HepG2 (cell line): ENCODE measurements around the gene DSC3. TPM values are rescaled to one million over a fixed set of nuclear protein-coding genes. Genes with fewer than 3 reads are reported as not detected.
A peak's percentile ranks its signal among the peaks of the same experiment; 100 is the strongest.
"Not testable (repeated sequence)": the region's sequence is repeated elsewhere in the genome, so short reads cannot be mapped to it uniquely, and the experiment has no call there.

Experiments
- ATAC-seq: fragments of 200-7000 bp; cut with Tn5 transposase; 3 replicates; pipeline ENCODE4 v1.9.1; 2020; ENCODE audit warnings: mild to moderate bottlenecking, moderate library complexity
- BruUV-seq: library from RNA; stranded (reverse); fragments of 400-500 nt; replicated peaks from 2 replicates; lab custom pipeline; 2021; lab: Mats Ljungman, UMichigan
- CTCF ChIA-PET: fragments of 300-600 bp; formaldehyde crosslinking; extraction: SDS; loops from one replicate; lab custom pipeline; 2021; ENCODE audit warnings: low total read pairs, inconsistent platforms, low intra/inter-chr PET ratio; lab: Yijun Ruan, JAX
- POLR2A ChIA-PET: fragments of 350-600 bp; sonication (Branson Sonifier 250); formaldehyde crosslinking; loops from one replicate; lab custom pipeline; 2020; ENCODE audit warnings: antibody characterized with exemption, inconsistent platforms; lab: Yijun Ruan, JAX
- DNase-seq: peaks from one replicate; pipeline ENCODE4 v3.0.0-alpha.2; 2015; ENCODE audit warnings: low spot score
- FAIRE-seq: peaks from 3 replicates; lab custom pipeline; 2011; peaks lifted over from hg19 to GRCh38; lab: Jason Lieb, UNC
- H2AFZ ChIP-seq: one replicate; pipeline ENCODE4 v1.6.1; 2011; ENCODE audit warnings: low read length, inconsistent platforms
- H3K27ac ChIP-seq: fragments of 300-600 bp; 3 replicates; pipeline ENCODE4 v1.8.0; 2011; ENCODE audit warnings: mixed run types, mild to moderate bottlenecking, mixed read lengths, low read length, inconsistent platforms; ENCODE audit not compliant: insufficient read depth; ENCODE audit errors: extremely low read length
- H3K27me3 ChIP-seq, 2 experiments: fragments of 200-600 bp in 1 of 2; 2 replicates in 1 of 2; 3 replicates in 1 of 2; pipeline versions ENCODE4 v1.6.0 to v1.8.0; 2011; ENCODE audit warnings: low read length in 2 of 2, mild to moderate bottlenecking in 2 of 2, moderate library complexity in 2 of 2, inconsistent platforms in 1 of 2; ENCODE audit not compliant: insufficient read depth in 2 of 2, control insufficient read depth in 1 of 2
- H3K36me3 ChIP-seq, 2 experiments: fragments of 200-600 bp in 1 of 2; replicated peaks in 1 of 2; 2 replicates in 1 of 2; 3 replicates in 1 of 2; pipeline versions ENCODE4 v1.5.1 to v1.8.0; 2011; ENCODE audit warnings: low read length in 2 of 2, inconsistent platforms in 1 of 2; ENCODE audit not compliant: insufficient read depth in 2 of 2, control insufficient read depth in 1 of 2
- H3K4me1 ChIP-seq: 2 replicates; pipeline ENCODE4 v1.5.1; 2012; ENCODE audit warnings: low read length, inconsistent platforms; ENCODE audit not compliant: insufficient read depth
- H3K4me2 ChIP-seq: 2 replicates; pipeline ENCODE4 v1.6.0; 2011; ENCODE audit warnings: low read depth, low read length, inconsistent platforms
- H3K4me3 ChIP-seq, 3 experiments: fragments of 200-600 bp in 1 of 3; sonication (generic), shearing (Covaris generic) in 1 of 3; replicated peaks in 1 of 3; 2 replicates each; pipeline ENCODE4 v1.5.1; 2011 to 2016; ENCODE audit warnings: low read length in 3 of 3, inconsistent platforms in 2 of 3, low read depth in 2 of 3, mild to moderate bottlenecking in 2 of 3, control low read depth in 1 of 3, mixed read lengths in 1 of 3; ENCODE audit not compliant: insufficient read depth in 1 of 3
- H3K79me2 ChIP-seq: one replicate; pipeline ENCODE4 v1.6.1; 2011; ENCODE audit warnings: low read length, inconsistent platforms; ENCODE audit not compliant: insufficient read depth
- H3K9ac ChIP-seq: 2 replicates; pipeline ENCODE4 v1.6.0; 2011; ENCODE audit warnings: mild to moderate bottlenecking, low read depth, low read length, inconsistent platforms; ENCODE audit not compliant: insufficient read depth
- H3K9me3 ChIP-seq: 2 replicates; pipeline ENCODE4 v1.5.1; 2012; ENCODE audit warnings: mild to moderate bottlenecking, low read length
- H4K20me1 ChIP-seq: 2 replicates; pipeline ENCODE4 v1.6.0; 2011; ENCODE audit warnings: inconsistent platforms, mild to moderate bottlenecking, low read length, moderate library complexity; ENCODE audit not compliant: insufficient read depth
- ARID3A ChIP-seq: IDR thresholded peaks from 2 replicates; pipeline ENCODE4 v1.6.1; 2012; ENCODE audit warnings: low read depth, low read length, improper control_type of control experiment
- ATF7 ChIP-seq, 2 experiments: fragments of 450-650 bp in 1 of 2; sonication (generic) in 1 of 2; formaldehyde crosslinking in 1 of 2; IDR thresholded peaks; 2 replicates each; pipeline versions ENCODE4 v1.4.0 to v1.6.1; 2016 to 2020; ENCODE audit warnings: antibody characterized with exemption in 1 of 2, mild to moderate bottlenecking in 1 of 2, missing genetic modification reagents in 1 of 2
- BHLHE40 ChIP-seq: IDR thresholded peaks from 2 replicates; pipeline ENCODE4 v1.6.1; 2011; ENCODE audit warnings: low read length, improper control_type of control experiment
- CREB1 ChIP-seq, 2 experiments: fragments of 450-650 bp in 1 of 2; IDR thresholded peaks; 2 replicates each; pipeline ENCODE4 v1.6.1; 2016 to 2017; ENCODE audit warnings: control low read depth in 1 of 2, mild to moderate bottlenecking in 1 of 2, missing compliant biosample characterization in 1 of 2, missing genetic modification characterization in 1 of 2
- KAT2B ChIP-seq: fragments of 150-350 bp; IDR thresholded peaks from 2 replicates; pipeline ENCODE4 v1.6.1; 2014; ENCODE audit warnings: low read depth, low read length, borderline replicate concordance
- PHF20 ChIP-seq: sonication (generic); formaldehyde crosslinking; IDR thresholded peaks from 2 replicates; pipeline ENCODE4 v1.5.0; 2020; ENCODE audit warnings: mild to moderate bottlenecking, missing genetic modification reagents
- RBM39 ChIP-seq: fragments of 200-400 bp; formaldehyde crosslinking; IDR thresholded peaks from one replicate; pipeline ENCODE4 v1.6.1; 2018; ENCODE audit warnings: antibody characterized with exemption, mild to moderate bottlenecking, low read depth, low read length; ENCODE audit not compliant: poor library complexity, severe bottlenecking
- WIZ ChIP-seq: sonication (generic); formaldehyde crosslinking; IDR thresholded peaks from 2 replicates; pipeline ENCODE4 v1.5.1; 2020; ENCODE audit warnings: mild to moderate bottlenecking, missing genetic modification reagents
- ZBTB7B ChIP-seq: sonication (generic); formaldehyde crosslinking; IDR thresholded peaks from 2 replicates; pipeline ENCODE4 v1.4.0; 2020; ENCODE audit warnings: missing genetic modification reagents
- ZNF569 ChIP-seq: sonication (generic); formaldehyde crosslinking; IDR thresholded peaks from 2 replicates; pipeline ENCODE4 v1.5.0; 2020; ENCODE audit warnings: mild to moderate bottlenecking, missing genetic modification reagents, moderate library complexity, borderline replicate concordance
- ZNF652 ChIP-seq: IDR thresholded peaks from 2 replicates; pipeline ENCODE4 v1.6.1; 2016; ENCODE audit warnings: low read depth, borderline replicate concordance
- WGBS: methylation state at CpG from one replicate; pipeline ENCODE4 v1.1.6; 2017; ENCODE audit warnings: low lambda C conversion rate; 5-methylcytosine and 5-hydroxymethylcytosine counted together
- in situ Hi-C: cut with HindIII; loops from 2 replicates; pipeline ENCODE4 v1.10.0; 2017; ENCODE audit warnings: low pct_unique_long_range_greater_than_20kb; ENCODE audit not compliant: extremely low pct_ligation_motif_present
- intact Hi-C: fragments of 100-400 bp; cut with micrococcal nuclease; formaldehyde crosslinking; loops from one replicate; pipeline ENCODE4 v1.10.0; 2022; ENCODE audit not compliant: unreplicated experiment
- polyA plus RNA-seq, 8 experiments: library from polyadenylated mRNA; depleted of rRNA in 3 of 8; stranded (reverse) in 7 of 8; unstranded in 1 of 8; fragments of >200 nt; fragmentation: Illumina TruSeq in 4 of 8; extraction: Trizol in 4 of 8; gene quantifications; 2 replicates each; pipeline versions ENCODE4 v1.2.1 to v1.2.3, GENCODE V29; 2011 to 2016; ENCODE audit warnings: low read depth in 4 of 8, missing spikeins in 1 of 8, mixed read lengths in 1 of 8; ENCODE audit not compliant: insufficient read depth in 1 of 8
- total RNA-seq, 5 experiments: library from RNA; depleted of rRNA; stranded (reverse); fragments of >200 nt; fragmentation: Illumina TruSeq; extraction: Trizol; gene quantifications; 2 replicates each; pipeline ENCODE4 v1.2.3, GENCODE V29; 2016; ENCODE audit warnings: low read depth in 1 of 5

DSC3 gene
- total and polyA plus RNA-seq, 2 of the 13 experiments (the other 11 are each of a cell fraction or from before 2014, with no cell fraction given), result 0.05 to 0.38 TPM

- ATAC-seq, FAIRE-seq: not testable (repeated sequence)
Observed at GRCh38 chr18:31011455-31011854, 31.1 kb downstream of the DSC3 start.

GRCh38 chr18:31010601-31011000 lies 31.9 kb downstream of the DSC3 start:
- WGBS, result 78% methylated on average over 4 of the region's 4 CpGs
- H3K79me2 ChIP-seq, result no peaks in the 10 kb centered on the region
- FAIRE-seq, result no peak

More at GRCh38 chr18:31011455-31011854, 31.1 kb downstream of the DSC3 start:
- H3K27me3 ChIP-seq; H3K4me2 ChIP-seq; H3K36me3 ChIP-seq; H3K9me3 ChIP-seq; CTCF ChIA-PET; H3K4me1 ChIP-seq; H2AFZ ChIP-seq; in situ Hi-C loops; H3K79me2 ChIP-seq; POLR2A ChIA-PET; H3K27ac ChIP-seq; H3K9ac ChIP-seq; H4K20me1 ChIP-seq; intact Hi-C loops; H3K4me3 ChIP-seq; BruUV-seq; TF ChIP-seq CREB1, ATF7 (CRISPR knock-in tag; IDR thresholded peaks at IDR 0.05): not testable (repeated sequence)
- DNase-seq, result peak; percentile 58
- WGBS, result 40% methylated on average over 7 of the region's 7 CpGs
- peak; percentile 40; the same call in 1 of the 2 replicates for TF ChIP-seq ZNF652 (CRISPR knock-in tag)
- peak; percentile 75 for TF ChIP-seq CREB1 (IDR thresholded peaks at IDR 0.05)
- peak; percentile 85 for TF ChIP-seq ATF7 (IDR thresholded peaks at IDR 0.05)
- TF ChIP-seq ARID3A, result peak; percentile 29; the same call in 1 of the 2 replicates

More at GRCh38 chr18:31010601-31011000, 31.9 kb downstream of the DSC3 start:
- no peaks in the 10 kb centered on the region for H3K4me1 ChIP-seq
- no peak overlapping the region for H3K4me3 ChIP-seq
- H3K4me2 ChIP-seq, result no peak overlapping the region
- CTCF ChIA-PET, result no interaction called here
- intact Hi-C loops, result no loop called here
- H3K27ac ChIP-seq, result no peak overlapping the region
- no peaks in the 10 kb centered on the region for H3K36me3 ChIP-seq
- H3K27me3 ChIP-seq, result no peaks in the 10 kb centered on the region
- no peak for DNase-seq
- H3K9ac ChIP-seq, result no peak overlapping the region
- no peak for TF ChIP-seq ZBTB7B (CRISPR knock-in tag)
- no peak for TF ChIP-seq RBM39
- TF ChIP-seq KAT2B, result no peak
- TF ChIP-seq WIZ (CRISPR knock-in tag), result no peak
- TF ChIP-seq PHF20 (CRISPR knock-in tag), result no peak
- no peak for TF ChIP-seq ZNF569 (CRISPR knock-in tag)
- no peak for TF ChIP-seq BHLHE40
- TF ChIP-seq, all 625 proteins: peak for 0
- no TSS peak for BruUV-seq
- POLR2A ChIA-PET, result no interaction called here
- in situ Hi-C loops, result no loop called here
- no peaks in the 10 kb centered on the region for H3K9me3 ChIP-seq
- ATAC-seq, result no peak
- no peaks in the 10 kb centered on the region for H4K20me1 ChIP-seq
- no peak overlapping the region for H2AFZ ChIP-seq
